Lung (tissue), 12 donors: ENCODE results near the gene MACROH2A1. TPM values are rescaled to one million over a fixed set of nuclear protein-coding genes. Genes with fewer than 3 reads are reported as not detected.

Experiments used
- ATAC-seq: fragments of 200-7000 bp; cut with Tn5 transposase; one replicate; pipeline ENCODE4 v1.9.1; 2020; ENCODE audit warnings: moderate number of reproducible peaks; ENCODE audit not compliant: insufficient read depth, low FRiP score
- DNase-seq, 3 donors: peaks; one replicate each; pipeline ENCODE4 v3.0.0-alpha.2; 2013 to 2017
- H3K27ac ChIP-seq, 2 donors: one replicate each; pipeline ENCODE4 v1.5.1; 2013; ENCODE audit warnings: mild to moderate bottlenecking in 2 of 2, moderate library complexity in 2 of 2, control low read depth in 1 of 2, inconsistent platforms in 1 of 2, low read depth in 1 of 2, low read length in 1 of 2
- H3K27me3 ChIP-seq, 3 donors: one replicate each; pipeline ENCODE4 v1.5.1; 2013; ENCODE audit warnings: low read length in 2 of 3; ENCODE audit not compliant: control insufficient read depth in 3 of 3, insufficient read depth in 3 of 3
- H3K36me3 ChIP-seq, 4 donors: one replicate each; pipeline ENCODE4 v1.5.1; 2013; ENCODE audit warnings: low read length in 4 of 4, mild to moderate bottlenecking in 1 of 4, moderate library complexity in 1 of 4; ENCODE audit not compliant: control insufficient read depth in 4 of 4, insufficient read depth in 4 of 4
- H3K4me1 ChIP-seq, 5 donors: one replicate each; pipeline ENCODE4 v1.5.1; 2013; ENCODE audit warnings: low read length in 5 of 5, mild to moderate bottlenecking in 2 of 5, moderate library complexity in 1 of 5; ENCODE audit not compliant: control insufficient read depth in 5 of 5, insufficient read depth in 5 of 5
- H3K4me3 ChIP-seq: one replicate; pipeline ENCODE4 v1.5.1; 2013; ENCODE audit warnings: mild to moderate bottlenecking, control low read depth, moderate library complexity
- H3K9ac ChIP-seq, 2 donors: one replicate each; pipeline ENCODE4 v1.5.1; 2013; ENCODE audit warnings: low read length in 2 of 2, control low read depth in 1 of 2; ENCODE audit not compliant: insufficient read depth in 1 of 2
- H3K9me3 ChIP-seq, 4 donors: one replicate each; pipeline ENCODE4 v1.5.1; 2013; ENCODE audit warnings: low read length in 3 of 4, mild to moderate bottlenecking in 1 of 4, moderate library complexity in 1 of 4; ENCODE audit not compliant: control insufficient read depth in 4 of 4, insufficient read depth in 3 of 4
- WGBS, 2 donors: extraction: QIAGEN DNeasy Blood & Tissue Kit; methylation state at CpG; one replicate each; pipeline ENCODE4 v1.1.7; 2013; 5-methylcytosine and 5-hydroxymethylcytosine counted together
- polyA plus RNA-seq, 2 donors: library from polyadenylated mRNA; stranded (reverse); fragments of 200-250 nt; gene quantifications; one replicate each; pipeline ENCODE4 v1.2.1, GENCODE V29; 2013
- total RNA-seq, 2 donors: library from RNA; depleted of rRNA in 1 of 2; stranded (reverse); fragments of >200 nt in 1 of 2; gene quantifications; one replicate each; pipeline ENCODE4 v1.2.1, GENCODE V29; 2014 to 2021
- TF ChIP-seq, protein P1 (sequence below): IDR thresholded peaks from 2 replicates; pipeline ENCODE4 v1.5.1; 2012; ENCODE audit warnings: mild to moderate bottlenecking; ENCODE audit errors: control extremely low read depth, extremely low read depth
- donor health status: control.
- donor health status: control.
- donor health status: Bipolar disorder and iron deficiency.
- donor health status: healthy.
- donor health status: DM: yes; HTN: yes; CAD: no.

The MACROH2A1 gene
- total and polyA plus RNA-seq, 4 donors: 149 to 334 (median 248) TPM

DNA sequence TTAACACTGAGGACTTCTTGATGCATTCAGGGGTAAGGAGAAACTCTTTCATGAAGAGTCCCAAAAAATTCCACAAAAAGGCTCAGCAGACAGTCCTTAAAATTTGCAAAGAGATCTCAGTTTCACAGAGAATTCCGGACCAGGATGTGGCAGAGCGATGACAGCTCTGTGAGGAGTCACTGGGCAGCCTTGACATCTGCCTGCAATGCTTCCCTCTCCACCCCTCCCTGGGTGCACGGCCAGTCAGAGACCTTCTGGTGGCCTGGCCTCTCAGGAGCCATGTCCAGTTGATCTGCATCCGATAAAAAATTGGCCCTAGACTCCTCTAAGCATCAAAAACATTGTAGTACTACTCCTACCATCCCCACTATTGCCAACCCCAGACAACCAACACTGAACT, 76.8 kb downstream of the MACROH2A1 start:
- Histone ChIP-seq H3K27ac (no peak overlapping the region), H3K36me3 (no peaks in the 10 kb centered on the region), H3K9ac (no peak overlapping the region), H3K9me3 (peaks cover 0 to 2% (median 0%) of the 10 kb centered on the region in 4 donors), H3K4me1 (no peaks in the 10 kb centered on the region), H3K27me3 (no peaks in the 10 kb centered on the region), H3K4me3 (no peak overlapping the region)
- TF ChIP-seq, protein P1, sequence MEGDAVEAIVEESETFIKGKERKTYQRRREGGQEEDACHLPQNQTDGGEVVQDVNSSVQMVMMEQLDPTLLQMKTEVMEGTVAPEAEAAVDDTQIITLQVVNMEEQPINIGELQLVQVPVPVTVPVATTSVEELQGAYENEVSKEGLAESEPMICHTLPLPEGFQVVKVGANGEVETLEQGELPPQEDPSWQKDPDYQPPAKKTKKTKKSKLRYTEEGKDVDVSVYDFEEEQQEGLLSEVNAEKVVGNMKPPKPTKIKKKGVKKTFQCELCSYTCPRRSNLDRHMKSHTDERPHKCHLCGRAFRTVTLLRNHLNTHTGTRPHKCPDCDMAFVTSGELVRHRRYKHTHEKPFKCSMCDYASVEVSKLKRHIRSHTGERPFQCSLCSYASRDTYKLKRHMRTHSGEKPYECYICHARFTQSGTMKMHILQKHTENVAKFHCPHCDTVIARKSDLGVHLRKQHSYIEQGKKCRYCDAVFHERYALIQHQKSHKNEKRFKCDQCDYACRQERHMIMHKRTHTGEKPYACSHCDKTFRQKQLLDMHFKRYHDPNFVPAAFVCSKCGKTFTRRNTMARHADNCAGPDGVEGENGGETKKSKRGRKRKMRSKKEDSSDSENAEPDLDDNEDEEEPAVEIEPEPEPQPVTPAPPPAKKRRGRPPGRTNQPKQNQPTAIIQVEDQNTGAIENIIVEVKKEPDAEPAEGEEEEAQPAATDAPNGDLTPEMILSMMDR: no peak
- DNase-seq (no peak), ATAC-seq (no peak)
- WGBS, 2 donors: 89 to 92% methylated on average over 4 of the region's 4 CpGs

GRCh38 chr5:135320718-135321484, 78.1 kb downstream of the MACROH2A1 start:
- H3K9me3 ChIP-seq: peaks cover 0 to 2% (median 0%) of the 10 kb centered on the region in 4 donors
- DNase-seq (no peak), ATAC-seq (no peak)
- no peak overlapping the region for H3K4me3 ChIP-seq
- WGBS, 2 donors: 87 to 91% methylated on average over 15 of the region's 15 CpGs
- no peaks in the 10 kb centered on the region for H3K4me1 ChIP-seq
- H3K9ac ChIP-seq: no peak overlapping the region
- H3K27ac ChIP-seq: no peak overlapping the region
- H3K27me3 ChIP-seq: peaks cover 0 to 3% (median 0%) of the 10 kb centered on the region in 3 donors
- TF ChIP-seq, protein P1: no peak
- no peaks in the 10 kb centered on the region for H3K36me3 ChIP-seq

DNA sequence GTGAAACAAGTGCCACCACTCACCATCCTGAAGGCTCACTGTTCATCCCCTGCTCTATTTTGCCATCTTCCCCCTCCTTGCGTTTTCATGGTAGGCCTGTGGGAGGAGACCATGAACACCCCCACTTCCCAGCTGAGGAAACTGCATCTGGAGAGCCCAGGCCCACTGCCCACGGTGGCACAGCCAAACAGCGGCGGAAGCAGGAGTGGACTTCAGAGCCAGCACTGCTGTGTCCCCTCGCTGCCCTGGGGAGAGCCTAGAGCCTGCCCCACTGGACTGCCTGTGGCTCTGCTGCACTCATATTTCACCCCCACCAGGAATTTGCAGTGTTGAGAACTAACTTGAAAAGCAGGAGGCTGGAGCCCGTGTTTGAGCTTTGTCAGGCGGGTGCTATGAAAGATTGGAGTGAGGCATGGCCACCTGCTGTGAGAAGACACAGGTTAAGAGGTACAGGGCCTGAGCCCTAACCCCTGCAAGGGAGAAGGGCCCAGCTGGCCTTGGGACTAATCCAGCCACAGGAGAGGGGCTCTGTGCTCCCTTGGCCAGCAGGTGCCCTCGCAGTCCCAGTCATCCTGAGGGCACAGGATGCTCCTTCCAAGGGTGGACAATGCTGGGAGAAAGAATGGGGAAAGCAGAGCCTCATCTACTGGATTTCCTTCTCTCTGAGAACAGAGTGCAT, 79.0 kb downstream of the MACROH2A1 start:
- Histone ChIP-seq H3K27me3 (peaks cover 0 to 3% (median 0%) of the 10 kb centered on the region in 3 donors), H3K9ac (no peak overlapping the region), H3K27ac (no peak overlapping the region), H3K4me3 (no peak overlapping the region), H3K9me3 (peaks cover 0 to 2% (median 0%) of the 10 kb centered on the region in 4 donors), H3K4me1 (no peaks in the 10 kb centered on the region), H3K36me3 (no peaks in the 10 kb centered on the region)
- WGBS, 2 donors: 80 to 81% methylated on average over 8 of the region's 8 CpGs
- DNase-seq: no peak
- TF ChIP-seq, protein P1: no peak
- ATAC-seq: no peak
